ENCODE measurements around the gene SLC36A2.

The SLC36A2 gene

GRCh38 chr5:151281001-151281639, 66.2 kb downstream of the SLC36A2 start:
- DNase-seq = no peak

- no peak for DNase-seq
Measured at GRCh38 chr5:151280443-151280842, 66.9 kb downstream of the SLC36A2 start.

- no peak for DNase-seq
Measured at GRCh38 chr5:151278845-151279244, 68.5 kb downstream of the SLC36A2 start.

- DNase-seq = no peak
Measured at GRCh38 chr5:151275803-151276202, 71.6 kb downstream of the SLC36A2 start.

- DNase-seq = no peak
Measured at GRCh38 chr5:151274666-151275065, 72.7 kb downstream of the SLC36A2 start.

GRCh38 chr5:151271336-151271735, 76.0 kb downstream of the SLC36A2 start:
- DNase-seq = no peak

- DNase-seq = no peak
Measured at GRCh38 chr5:151270599-151270998, 76.8 kb downstream of the SLC36A2 start.

GRCh38 chr5:151267491-151268260, 79.7 kb downstream of the SLC36A2 start:
- no peak for DNase-seq
